MM.1S (cell line): ENCODE data around the gene NT5C3A.

ENCODE experiments used
- CTCF ChIP-seq: fragments of 300-600 bp; sonication (generic); IDR thresholded peaks from 2 replicates; pipeline ENCODE4 v1.5.1; 2016; ENCODE audit warnings: antibody characterized with exemption, low read length, mixed read lengths
- EZH2 ChIP-seq: fragments of 300-600 bp; sonication (generic); optimal IDR thresholded peaks from 2 replicates; pipeline ENCODE3; 2017; ENCODE audit warnings: low read depth, mild to moderate bottlenecking, antibody characterized with exemption, low read length, mixed read lengths
- EZH2phosphoT487 ChIP-seq: fragments of 300-600 bp; sonication (generic); IDR thresholded peaks from 2 replicates; pipeline ENCODE4 v1.6.1; 2018; ENCODE audit warnings: antibody characterized with exemption, low read length

GRCh38 chr7:33109758-33110238, 47.2 kb upstream of the NT5C3A start:
- TF ChIP-seq CTCF = no peak
- TF ChIP-seq EZH2 = no peak
- TF ChIP-seq EZH2phosphoT487 = no peak
